ENCODE measurements around the gene DOLPP1. TPM values are rescaled to one million over a fixed set of nuclear protein-coding genes. Genes with fewer than 3 reads are reported as not detected.

Gene DOLPP1
- total RNA-seq, 1 experiment from 2014 or later, result 12.9 TPM

Other genes with a start within 250 kb of the DOLPP1 start
- gene KYAT1, start 199.2 kb upstream of the DOLPP1 start, total RNA-seq (2014; rRNA removed; shearing (Covaris generic)), result 7.4 and 7.5 TPM in 2 replicates
- gene LRRC8A, start 199.0 kb upstream of the DOLPP1 start, total RNA-seq (2014; rRNA removed; shearing (Covaris generic)), result 36.0 and 38.3 TPM in 2 replicates
- 4.5 and 5.2 TPM in 2 replicates for gene PHYHD1, start 160.1 kb upstream of the DOLPP1 start, total RNA-seq (2014; rRNA removed; shearing (Covaris generic))
- gene DOLK, start 133.5 kb upstream of the DOLPP1 start, total RNA-seq (2014; rRNA removed; shearing (Covaris generic)), result 40.1 and 41.7 TPM in 2 replicates
- gene NUP188, start 133.4 kb upstream of the DOLPP1 start, total RNA-seq (2014; rRNA removed; shearing (Covaris generic)), result 33.9 and 35.2 TPM in 2 replicates
- gene SH3GLB2, start 52.8 kb upstream of the DOLPP1 start, total RNA-seq (2014; rRNA removed; shearing (Covaris generic)), result 24.4 and 28.3 TPM in 2 replicates
- gene MIGA2, start 44.5 kb upstream of the DOLPP1 start, total RNA-seq (2014; rRNA removed; shearing (Covaris generic)), result 13.7 TPM in 2 replicates
- 9.4 and 12.7 TPM in 2 replicates for gene CRAT, start 29.7 kb downstream of the DOLPP1 start, total RNA-seq (2014; rRNA removed; shearing (Covaris generic))
- 88.1 and 95.8 TPM in 2 replicates for gene PTPA, start 30.3 kb downstream of the DOLPP1 start, total RNA-seq (2014; rRNA removed; shearing (Covaris generic))
- gene IER5L, start 97.2 kb downstream of the DOLPP1 start, total RNA-seq (2014; rRNA removed; shearing (Covaris generic)), result 53.9 and 57.1 TPM in 2 replicates

Data from SK-MEL-5 (cell line).